Skin epidermis (tissue), 12 donors: ENCODE measurements around the gene ACKR4.
"Not testable (repeated sequence)": the region's sequence is repeated elsewhere in the genome, so short reads cannot be mapped to it uniquely, and the experiment has no call there.

Experiments
- H3K27ac ChIP-seq, 21 experiments: fragments of 200-600 bp; sonication (generic) in 11 of 21; one replicate each; pipeline ENCODE4 v1.5.0; 2020; ENCODE audit warnings: mild to moderate bottlenecking in 3 of 21, inconsistent platforms in 2 of 21, moderate library complexity in 2 of 21
- H3K4me3 ChIP-seq, 7 experiments: fragments of 200-600 bp; sonication (generic) in 2 of 7; one replicate each; pipeline ENCODE4 v1.5.0; 2020; ENCODE audit warnings: inconsistent platforms in 2 of 7, mild to moderate bottlenecking in 2 of 7, moderate library complexity in 1 of 7

Gene ACKR4

DNA sequence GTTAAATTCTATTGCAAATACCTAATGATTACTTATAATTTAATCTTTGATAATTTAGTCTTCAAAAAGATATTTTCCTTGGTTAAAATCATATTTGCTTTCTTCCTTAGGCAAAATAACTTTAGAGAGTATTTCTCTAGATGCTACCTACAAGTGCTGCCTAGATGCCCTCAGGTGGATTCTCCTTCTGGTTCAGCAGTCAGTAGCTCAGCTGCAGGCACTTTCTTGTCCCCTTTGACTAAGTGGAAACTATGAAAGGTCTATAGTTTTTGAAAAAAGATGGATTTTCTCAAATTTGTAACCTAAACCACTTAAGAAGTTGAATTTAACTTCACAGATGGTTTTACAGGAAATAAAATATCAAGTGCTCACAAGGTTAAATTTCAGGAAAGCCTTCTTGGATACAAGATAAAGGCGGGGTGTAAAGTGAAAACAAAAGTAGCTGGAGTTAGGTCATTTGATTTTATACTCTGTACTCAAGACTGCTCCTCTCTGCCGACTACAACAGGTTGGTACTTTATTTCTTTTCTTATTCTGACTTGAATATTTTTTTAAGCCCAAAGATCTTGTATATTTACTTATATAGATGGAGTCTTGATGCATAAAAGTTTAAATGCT lies at the start of gene ACKR4:
Gene ACKR4 (plus strand): TSS at position 455 of the 618 bp plus-strand sequence. CDS start 3,128 bp downstream, outside the sequence.
- Histone ChIP-seq H3K4me3 (peak within 1 kb of the TSS in 5 of 7 experiments; percentile 5 to 22 (median 18)), H3K27ac (peak within 1 kb of the TSS in 15 of 21 experiments; percentile 2 to 71 (median 23))

DNA sequence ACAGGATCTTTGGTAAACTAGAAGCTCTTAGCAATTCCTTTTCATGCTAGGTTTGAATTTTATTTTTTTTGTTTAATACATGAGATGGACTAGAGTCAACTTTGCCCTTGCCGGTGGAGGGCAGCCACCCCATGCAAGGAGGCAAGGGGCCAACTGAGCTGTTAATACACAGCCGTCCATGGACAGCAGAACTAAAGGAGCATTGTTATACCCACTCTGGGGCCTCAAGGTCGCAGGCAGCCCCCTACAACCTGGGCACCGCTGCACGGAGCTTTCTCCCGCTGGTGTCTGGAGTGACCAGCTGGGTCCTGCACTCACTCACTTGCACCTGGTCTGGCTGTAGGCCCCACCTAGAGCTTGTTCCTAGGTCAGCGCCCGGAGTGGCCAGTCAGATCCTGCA lies 47.9 kb upstream of the ACKR4 start:
- no peak overlapping the region for H3K4me3 ChIP-seq
- H3K27ac ChIP-seq, result peak overlapping the region in 3 of 21 experiments; percentile 51 to 66 (median 62)

DNA sequence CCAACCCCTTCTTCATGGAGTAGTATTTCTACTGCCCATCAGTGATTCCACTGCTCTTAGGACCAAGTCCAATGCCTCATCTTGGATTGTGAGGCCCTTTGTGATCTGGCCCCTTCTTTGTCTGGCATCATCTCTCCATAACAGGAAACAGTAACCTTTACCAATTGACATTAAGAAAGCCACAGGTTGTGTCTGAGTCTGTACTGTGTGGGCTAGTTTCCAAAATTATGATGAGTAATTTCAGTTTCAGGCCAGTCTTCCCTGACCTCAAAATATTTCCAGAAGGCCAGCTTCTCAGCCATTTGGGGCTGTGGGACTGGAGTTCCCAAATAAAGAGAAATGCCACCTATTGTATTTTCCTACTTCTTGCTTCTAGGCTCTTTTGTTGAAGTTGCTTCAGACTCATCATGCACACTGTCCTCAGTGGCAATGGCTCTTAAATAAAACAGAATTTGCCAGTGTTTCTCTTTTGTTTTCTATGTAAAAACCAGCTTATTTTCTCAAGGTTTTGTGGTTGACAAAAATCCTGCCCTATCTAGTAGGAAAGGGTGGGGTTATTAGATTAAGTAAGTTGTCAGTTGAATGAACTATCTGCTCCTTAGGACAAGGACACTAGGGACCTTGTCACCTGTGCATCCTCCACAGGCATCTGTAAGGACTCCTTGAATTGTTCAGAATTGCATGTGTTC lies 47.0 kb upstream of the ACKR4 start:
- H3K4me3 ChIP-seq, result no peak overlapping the region
- peak overlapping the region in 7 of 21 experiments; percentile 30 to 66 (median 52) for H3K27ac ChIP-seq

DNA sequence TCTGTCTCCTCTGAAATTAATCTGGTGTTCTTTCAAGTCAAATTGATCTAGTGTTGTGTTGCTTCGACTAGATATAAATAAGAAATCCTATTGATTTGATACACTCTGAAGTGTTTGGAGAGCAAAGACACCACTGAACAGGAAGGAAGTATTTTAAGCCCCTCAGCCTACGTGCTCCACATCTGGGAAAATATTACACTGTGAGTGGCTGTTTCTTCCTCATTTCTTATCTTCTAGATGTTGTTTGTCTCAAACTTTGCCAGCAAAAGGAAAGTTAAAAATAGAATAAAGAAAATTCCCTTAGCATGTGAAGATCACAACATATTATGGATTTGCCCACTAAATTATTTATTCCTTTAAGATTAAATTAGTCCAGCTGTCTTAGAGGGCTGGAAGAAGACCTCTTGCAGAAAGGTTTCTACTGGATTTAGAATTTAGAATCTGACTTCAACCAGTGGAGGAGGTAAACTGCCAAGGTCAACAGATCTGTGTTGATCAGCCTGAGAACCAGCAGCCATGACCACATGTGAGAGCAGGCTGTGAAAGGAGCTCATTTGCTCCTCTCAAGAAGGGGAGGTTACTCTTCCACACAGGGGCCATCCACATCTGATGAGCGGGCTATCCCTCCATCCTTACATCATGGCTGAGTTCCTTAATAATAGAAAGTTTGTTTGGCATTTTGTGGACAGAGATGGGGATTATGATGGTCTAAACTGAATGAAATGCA lies 46.3 kb upstream of the ACKR4 start:
- Histone ChIP-seq H3K4me3 (no peak overlapping the region), H3K27ac (peak overlapping the region in 7 of 21 experiments; percentile 30 to 66 (median 52))

DNA sequence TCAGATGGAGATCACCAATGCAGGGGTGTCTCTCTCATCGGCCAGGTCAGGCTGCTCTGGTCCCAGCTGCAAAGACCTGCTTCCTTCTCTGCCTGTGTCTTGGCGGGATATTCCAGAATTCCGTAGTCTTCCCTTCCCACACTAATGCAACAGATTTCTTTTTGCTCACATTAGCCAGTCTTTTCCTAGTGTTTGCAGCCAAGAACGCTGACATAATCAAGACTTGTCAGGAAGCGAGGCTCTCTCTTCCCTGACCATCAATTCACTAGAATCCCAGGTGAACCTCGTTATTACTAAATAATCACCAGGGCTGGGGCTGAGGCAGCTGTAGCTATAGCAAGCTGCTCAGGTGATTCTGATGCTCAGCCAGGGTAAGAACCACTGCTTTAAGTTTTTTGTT lies 43.2 kb upstream of the ACKR4 start:
- H3K27ac ChIP-seq, result no peak overlapping the region
- H3K4me3 ChIP-seq, result no peak overlapping the region

DNA sequence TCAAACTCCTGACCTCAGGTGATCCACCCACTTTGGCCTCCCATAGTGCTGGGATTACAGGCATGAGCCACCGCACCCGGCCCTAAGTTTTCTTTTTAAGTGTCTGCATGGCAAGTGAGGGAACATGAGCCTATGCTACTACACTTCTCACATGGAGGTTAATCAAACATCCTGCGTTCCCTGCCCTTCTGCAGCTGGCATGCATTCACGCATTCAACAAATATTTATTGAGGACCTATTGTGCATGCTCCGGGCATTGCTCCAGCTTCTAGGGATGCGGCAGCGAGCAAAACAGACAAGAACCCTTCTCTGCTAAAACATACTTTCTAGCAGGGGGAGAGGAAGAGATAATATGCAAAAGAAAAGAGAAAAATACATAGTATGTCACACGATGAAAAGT lies 42.6 kb upstream of the ACKR4 start:
- H3K27ac ChIP-seq, result no peak overlapping the region
- no peak overlapping the region for H3K4me3 ChIP-seq

DNA sequence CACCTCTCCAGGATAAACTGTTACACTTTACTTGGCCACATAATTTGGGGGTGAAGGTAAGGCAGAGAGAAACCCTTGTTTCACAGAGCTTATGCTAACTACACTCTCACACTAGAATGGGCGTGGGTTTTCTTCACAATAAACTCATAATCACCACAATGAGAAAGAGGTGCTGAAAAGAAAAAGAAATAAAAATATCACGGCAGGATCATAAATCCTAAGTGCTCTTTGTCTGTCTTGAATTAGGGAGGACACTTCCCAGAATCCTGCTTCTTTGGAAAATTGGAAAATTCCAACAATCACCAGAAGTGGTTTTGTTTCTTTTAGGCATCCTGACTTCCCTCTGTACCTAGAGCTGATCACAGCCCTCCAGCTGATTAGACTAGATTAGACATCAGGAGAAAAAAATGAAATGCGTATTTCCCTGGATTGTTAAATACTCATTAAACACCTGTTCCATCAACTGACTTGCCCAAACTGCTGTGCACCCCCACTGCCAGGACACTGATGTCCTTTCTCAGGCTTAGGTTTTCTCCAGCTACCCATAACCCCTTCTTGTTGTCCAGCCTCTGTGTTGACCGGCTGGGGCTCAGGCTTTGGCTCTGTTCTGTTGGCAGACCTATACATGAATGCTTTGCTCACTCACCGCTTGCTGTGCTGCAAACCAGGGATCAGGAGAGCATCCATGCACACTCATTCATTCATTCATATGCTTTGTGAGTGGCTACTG lies 41.6 kb upstream of the ACKR4 start:
- Histone ChIP-seq H3K27ac (peak overlapping the region in 4 of 21 experiments; percentile 2 to 55 (median 26)), H3K4me3 (no peak overlapping the region)

DNA sequence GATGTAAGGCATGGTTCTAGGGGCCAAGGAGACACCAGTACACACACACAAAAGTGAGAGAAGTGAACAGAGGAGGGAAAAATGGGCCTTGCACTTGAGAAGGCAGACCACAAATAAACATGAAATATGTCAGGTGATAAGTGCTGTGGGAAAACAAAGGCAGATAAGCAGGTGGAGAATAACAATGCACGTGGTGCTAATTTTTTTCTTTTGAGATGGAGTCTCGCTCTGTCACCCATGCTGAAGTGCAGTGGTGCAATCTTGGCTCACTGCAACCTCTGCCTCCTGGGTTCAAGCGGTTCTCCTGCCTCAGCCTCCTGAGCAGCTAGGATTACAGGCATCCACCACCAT lies 41.1 kb upstream of the ACKR4 start:
- H3K27ac ChIP-seq, result peak overlapping the region in 5 of 21 experiments; percentile 2 to 55 (median 26)
- H3K4me3 ChIP-seq, result not testable (repeated sequence)

DNA sequence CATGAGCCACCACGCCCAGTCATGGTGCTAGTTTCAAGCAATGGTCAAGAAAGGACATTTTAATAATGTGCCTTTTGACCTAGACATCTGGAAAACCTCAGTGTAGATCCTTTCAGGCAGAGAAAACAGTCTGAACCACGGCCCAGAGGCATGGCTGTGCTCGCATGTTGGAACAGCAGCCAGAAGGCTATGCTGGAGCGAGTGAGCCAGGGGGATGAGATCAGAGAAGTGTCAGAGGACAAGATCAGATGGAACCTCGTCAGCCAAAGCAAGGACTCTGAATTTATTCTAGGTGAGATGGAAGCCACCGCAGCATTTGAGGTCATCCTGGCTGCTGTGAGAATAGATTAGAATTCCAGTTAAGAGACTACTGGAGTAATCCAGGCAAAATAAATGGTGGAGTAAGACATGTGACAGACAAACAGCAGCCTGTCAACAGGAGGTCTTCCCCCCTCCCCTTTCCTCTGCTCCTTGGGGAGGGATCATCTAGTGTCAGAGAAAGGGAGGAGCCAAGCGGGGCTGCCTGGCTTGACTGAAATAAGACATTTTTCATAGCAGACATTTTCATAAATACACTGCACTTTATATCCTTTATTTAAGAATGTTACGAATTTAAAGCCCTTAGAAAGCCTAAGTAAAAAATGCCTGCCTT lies 40.4 kb upstream of the ACKR4 start:
- Histone ChIP-seq H3K4me3 (no peak overlapping the region), H3K27ac (peak overlapping the region in 6 of 21 experiments; percentile 17 to 55 (median 31))

DNA sequence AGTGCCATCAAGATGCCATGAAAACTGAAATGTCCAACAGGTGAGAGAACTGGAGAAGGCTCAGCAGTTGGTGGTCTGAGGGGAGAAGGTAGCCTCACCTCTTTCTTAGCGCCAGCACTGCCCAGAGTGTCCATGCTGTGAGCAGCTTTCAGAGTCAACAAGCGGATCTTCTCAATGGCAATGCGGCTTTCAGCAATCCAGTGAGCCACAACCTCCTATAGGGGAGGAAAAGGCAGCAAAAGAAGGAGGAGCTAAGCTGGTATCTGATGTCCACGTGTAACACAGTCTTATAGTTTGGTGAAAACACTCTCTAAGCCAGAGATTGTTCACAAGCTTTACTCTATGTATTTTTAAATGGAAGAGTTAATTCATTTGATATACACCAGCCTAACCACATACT lies 36.1 kb upstream of the ACKR4 start:
- Histone ChIP-seq H3K27ac (no peak overlapping the region), H3K4me3 (no peak overlapping the region)

DNA sequence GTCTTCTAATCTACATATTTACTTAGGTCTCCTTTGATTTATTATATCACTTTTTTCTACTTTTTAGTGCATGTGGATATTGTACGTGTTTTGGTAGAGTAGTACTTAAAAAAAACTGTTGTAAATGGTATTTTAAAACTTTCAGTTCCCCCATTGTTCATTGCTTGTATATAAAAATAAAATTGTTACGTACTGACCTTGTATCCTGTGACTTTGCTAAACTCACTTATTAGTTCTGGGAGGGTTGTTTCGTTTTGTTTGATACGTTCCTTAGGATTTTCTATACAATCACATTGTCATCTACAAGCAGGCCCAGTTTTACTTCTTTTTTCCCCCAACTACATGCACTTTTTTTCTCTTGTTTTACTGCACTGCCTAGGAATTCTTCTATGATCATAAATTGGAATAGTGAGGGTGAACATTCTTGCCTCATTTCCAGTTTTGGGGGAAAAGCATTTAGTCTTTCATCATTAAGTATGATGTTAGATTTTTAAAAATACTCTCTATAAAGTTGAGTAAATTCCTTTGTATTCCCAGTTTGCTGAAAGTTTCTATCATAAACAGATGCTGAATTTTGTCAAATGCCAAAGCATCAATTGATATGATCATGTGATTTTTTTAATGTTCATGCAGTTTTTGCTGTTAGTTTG lies 33.5 kb upstream of the ACKR4 start:
- H3K27ac ChIP-seq, result peak overlapping the region in 3 of 21 experiments; percentile 7 to 57 (median 48)
- no peak overlapping the region for H3K4me3 ChIP-seq

DNA sequence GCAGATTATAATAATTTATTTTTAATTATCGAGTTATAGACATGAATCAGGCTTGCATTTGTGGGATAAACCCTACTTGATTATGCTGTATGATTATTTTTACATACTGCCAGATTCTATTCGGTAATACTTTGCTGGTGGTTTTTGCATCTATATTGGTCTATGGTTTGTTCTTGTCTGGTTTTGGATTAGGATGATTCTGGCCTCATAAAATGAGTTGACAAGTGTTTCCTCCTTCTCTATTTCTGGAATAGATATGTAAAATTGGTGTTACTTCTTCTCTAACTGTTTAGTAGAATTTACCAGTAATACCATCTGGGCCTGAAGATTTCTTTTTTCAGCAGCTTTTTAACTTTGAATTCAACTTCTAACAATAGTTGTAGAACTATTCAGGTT lies 33.0 kb upstream of the ACKR4 start:
- Histone ChIP-seq H3K27ac (peak overlapping the region in 2 of 21 experiments; percentile 10), H3K4me3 (no peak overlapping the region)

DNA sequence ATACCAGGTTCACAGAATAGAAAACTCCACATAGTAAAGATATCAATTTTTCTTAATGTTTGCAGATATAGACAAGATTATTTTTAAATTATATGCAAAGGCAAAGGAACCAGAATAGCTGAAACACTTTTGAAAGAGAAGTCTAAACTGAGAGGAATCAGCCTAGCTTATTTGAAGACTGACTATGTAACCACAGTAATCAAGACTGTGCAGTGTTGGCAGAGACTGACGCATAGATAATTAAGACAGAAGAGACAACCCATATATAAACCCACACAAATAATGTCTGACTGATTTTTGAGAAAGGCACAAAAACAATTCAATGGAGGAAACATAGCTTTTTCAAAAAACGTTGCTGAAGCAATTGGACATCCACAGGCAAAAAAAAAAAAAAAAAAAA lies 28.6 kb upstream of the ACKR4 start:
- Histone ChIP-seq H3K4me3 (no peak overlapping the region), H3K27ac (peak overlapping the region in 5 of 21 experiments; percentile 33 to 67 (median 51))

DNA sequence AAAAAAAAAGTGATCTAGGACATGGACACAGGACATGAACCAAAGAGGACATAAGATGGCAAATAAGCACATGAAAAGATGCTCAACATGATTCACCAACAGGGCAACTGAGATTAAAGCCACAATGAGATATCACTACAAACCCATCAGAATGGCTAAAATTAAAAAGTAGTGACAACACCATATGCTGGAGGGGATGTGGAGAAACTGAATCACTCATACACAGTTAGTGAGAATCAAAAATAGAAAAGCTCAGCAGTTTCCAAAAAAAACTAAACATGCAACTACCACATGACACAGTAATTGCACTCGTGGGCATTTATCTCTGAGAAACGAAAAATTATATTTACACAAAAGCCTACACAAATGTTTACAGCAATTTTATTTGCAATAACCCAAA lies 27.9 kb upstream of the ACKR4 start:
- Histone ChIP-seq H3K27ac (peak overlapping the region in 8 of 21 experiments; percentile 37 to 80 (median 60)), H3K4me3 (no peak overlapping the region)

DNA sequence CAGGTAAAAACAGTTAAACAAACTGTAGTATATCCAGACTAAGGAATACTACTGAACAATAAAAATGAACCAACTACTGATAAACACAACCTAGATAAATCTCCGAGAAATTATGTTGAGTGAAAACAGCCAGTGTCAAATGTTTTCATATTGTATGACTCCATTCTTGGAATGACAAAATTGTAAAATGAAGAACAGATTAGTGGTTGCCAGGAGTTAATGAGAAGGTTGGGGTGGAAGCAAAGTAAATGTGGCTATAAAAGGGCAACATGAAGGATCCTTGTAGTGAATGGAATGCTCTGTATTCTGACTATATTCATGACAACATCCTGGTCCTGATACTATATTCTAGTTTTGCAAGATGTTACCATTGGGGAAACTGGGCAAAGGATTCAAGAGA lies 27.5 kb upstream of the ACKR4 start:
- H3K27ac ChIP-seq, result peak overlapping the region in 10 of 21 experiments; percentile 1 to 80 (median 49)
- H3K4me3 ChIP-seq, result no peak overlapping the region

DNA sequence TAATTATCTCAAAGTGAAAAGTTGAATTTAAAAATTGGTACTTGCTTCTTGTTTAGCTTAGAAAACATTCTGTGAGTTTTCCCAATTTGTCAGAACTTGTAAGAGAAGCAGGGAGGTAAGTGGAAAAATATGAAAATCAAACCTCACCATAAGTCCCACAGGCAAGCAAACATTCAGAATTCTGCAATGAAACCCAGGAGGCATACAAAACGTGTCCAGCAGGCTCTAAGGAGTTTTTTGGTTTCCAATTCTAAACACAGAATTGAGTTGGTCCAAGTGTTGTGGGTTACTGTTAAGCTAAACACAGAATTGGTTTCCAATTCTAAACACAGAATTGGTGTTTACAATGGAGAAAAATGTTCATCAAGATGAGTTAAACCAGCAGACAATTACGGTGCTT lies 27.1 kb upstream of the ACKR4 start:
- H3K27ac ChIP-seq, result peak overlapping the region in 10 of 21 experiments; percentile 1 to 80 (median 49)
- H3K4me3 ChIP-seq, result no peak overlapping the region

DNA sequence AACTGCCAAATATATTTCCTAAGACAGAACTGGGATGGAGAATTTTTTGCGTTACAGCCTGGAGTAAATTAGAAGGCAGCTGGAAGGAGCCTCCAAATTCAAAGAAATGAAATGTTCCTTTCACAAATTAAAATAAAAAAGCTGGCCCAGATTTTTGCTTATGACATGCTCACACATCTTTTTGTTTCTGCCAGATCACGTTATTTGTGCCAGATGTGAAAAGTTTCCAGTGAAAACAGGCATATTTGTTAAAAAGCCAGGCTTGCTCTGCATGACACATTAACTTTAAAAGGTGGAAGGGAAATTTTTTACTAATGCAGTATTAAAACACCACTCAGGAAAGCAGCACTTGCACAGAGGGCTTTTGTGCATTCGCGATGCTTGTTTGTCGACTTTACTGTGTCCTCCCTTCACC lies 23.3 kb upstream of the ACKR4 start:
- no peak overlapping the region for H3K4me3 ChIP-seq
- H3K27ac ChIP-seq, result peak overlapping the region in 7 of 21 experiments; percentile 2 to 71 (median 51)

DNA sequence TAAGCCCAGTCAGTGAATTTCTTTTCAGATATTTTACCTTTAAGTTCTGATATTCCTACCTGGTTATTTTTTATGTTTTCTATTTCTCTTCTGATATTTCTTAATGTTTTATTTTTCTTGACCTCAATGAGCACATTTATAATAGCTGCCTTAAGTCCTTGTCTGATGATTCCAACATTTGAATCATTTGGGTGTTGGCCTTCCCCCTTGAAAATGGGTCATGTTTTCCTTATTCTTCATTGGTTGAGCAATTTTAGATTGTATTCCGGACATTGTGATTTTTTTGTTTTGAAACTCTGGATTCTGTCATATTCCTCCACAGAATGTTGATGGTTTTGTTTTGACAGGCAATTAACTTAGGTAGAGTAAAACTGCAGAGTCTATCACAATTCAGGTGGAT lies 9.7 kb upstream of the ACKR4 start:
- Histone ChIP-seq H3K27ac (no peak overlapping the region), H3K4me3 (no peak overlapping the region)

DNA sequence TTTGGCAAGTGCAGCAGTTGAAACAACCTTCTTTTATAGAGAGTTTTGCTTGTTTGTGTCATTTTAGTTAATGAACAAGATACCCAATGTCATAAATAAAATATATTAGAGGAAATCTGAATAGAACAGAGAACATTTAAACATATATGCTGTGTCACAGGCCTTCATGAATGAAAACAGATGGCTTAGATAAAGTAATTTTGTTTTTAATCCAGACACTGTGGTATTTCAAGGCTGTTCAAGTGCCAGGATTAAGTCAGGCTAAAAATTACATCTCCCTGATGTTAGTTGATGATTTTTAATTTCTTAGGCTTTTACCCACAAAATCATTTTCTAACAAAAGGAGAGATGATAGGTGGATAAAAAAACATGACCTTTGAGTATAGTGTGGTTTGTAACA lies 4.9 kb upstream of the ACKR4 start:
- Histone ChIP-seq H3K27ac (peak overlapping the region in 2 of 21 experiments; percentile 1 to 12), H3K4me3 (no peak overlapping the region)
